NCI-H82 treated with DMSO at 0.1 percent for 48 hours (cell line): ENCODE measurements around the gene HLF.

Source experiments
- DNase-seq: peaks from one replicate; lab custom pipeline; 2025; ENCODE audit not compliant: unreplicated experiment; lab: John Stamatoyannopoulos, UW

Gene HLF

DNA sequence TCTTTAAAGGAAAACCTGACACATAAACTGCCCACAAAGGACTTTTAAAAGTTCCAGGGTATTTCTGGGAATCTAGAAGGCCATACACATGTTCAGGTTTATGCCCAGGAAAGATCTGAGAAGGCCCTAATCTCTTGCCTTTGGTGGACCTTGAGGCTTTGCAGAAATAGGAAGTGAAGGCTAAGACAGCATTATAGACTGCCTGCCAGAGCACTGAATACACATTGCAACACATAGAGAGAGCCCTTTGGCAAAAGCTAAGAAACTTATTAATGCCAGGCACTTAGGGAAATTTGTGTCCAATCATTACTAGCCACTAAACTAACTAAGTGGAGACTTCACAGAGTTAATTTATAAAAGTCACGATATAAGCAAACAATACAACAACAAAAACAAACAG is 86.5 kb downstream of the HLF start:
- DNase-seq, result no peak

DNA sequence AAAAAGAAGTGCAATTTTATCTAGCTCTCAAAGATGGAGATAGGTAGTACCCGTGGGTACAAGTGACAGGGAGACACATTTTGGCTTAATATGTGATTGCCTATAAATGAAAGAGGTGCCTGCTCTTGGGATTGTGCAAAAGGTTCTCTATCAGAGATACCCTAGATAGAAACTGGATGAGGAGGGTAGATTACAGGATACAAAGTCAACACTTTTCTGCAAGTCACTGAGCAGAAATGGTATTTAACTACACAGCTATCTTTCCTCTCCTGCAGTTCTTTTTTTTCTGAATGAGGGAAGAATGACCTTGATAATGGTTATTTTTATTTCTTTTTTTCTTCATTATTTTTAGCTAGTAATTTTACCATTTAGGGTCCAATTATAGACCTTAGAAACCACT is 89.2 kb downstream of the HLF start:
- no peak for DNase-seq

DNA sequence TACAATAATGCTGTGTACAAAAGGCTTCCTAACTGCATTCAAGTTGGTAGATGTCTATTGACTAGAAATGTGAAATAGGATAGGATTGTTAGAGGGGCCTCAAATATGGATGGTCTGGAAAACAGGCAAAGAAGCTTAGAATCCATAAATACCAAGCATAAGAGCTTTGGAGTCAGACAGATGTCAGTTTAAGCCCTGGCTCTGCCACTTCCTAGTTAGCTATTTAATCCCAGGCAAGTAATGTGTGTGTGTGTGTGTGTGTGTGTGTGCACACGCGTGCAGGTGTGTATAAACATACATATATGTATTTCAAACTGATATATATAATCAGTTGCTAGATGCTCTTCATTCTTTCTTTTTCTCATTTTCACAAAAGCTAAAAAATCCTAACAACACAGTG is 90.2 kb downstream of the HLF start:
- peak; percentile 88 for DNase-seq

DNA sequence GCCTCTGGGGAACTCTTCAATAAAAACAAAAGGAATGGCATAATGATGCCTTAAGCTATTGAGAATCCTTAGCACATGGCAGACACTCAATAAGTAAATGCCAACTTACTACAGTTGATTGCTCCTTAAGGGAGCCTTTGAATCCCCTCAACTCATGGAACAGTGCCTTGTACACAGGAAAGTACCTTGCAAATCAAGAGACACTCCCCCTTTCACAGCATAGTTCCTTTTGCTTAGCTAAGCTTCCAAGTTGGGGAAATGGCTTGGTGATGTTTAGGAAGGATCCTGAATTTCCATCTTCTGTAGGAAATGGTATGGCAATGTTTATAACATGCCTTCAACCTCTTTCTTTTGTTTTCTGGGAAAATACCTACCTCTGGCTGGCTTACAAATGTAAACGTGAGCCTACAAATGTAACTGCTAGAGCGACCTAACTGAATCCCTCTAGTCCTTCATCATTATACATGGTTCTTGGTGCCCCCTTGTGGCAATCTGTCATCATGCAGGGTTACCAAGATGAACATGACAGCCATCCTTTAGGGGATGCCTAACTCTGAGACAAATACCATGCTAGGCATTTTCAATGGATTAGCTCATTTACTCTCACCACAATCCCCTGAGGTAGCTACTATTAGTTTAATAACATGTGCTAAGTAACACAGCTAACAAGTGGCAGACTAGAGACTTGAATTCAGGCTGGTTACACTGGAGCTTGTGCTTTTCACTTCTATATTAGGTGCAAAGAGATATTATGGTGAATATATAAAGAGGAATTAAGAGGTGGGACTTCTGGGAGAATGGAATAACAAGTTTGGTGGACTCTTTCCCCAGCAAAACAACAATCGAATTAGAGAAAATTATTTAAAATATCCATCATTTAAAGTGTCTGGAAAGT is 91.9 kb downstream of the HLF start:
- peak; percentile 92 for DNase-seq

GRCh38 chr17:55360971-55361370 is 96.2 kb downstream of the HLF start:
- DNase-seq, result no peak

GRCh38 chr17:55363033-55363432 is 98.3 kb downstream of the HLF start:
- no peak for DNase-seq

DNA sequence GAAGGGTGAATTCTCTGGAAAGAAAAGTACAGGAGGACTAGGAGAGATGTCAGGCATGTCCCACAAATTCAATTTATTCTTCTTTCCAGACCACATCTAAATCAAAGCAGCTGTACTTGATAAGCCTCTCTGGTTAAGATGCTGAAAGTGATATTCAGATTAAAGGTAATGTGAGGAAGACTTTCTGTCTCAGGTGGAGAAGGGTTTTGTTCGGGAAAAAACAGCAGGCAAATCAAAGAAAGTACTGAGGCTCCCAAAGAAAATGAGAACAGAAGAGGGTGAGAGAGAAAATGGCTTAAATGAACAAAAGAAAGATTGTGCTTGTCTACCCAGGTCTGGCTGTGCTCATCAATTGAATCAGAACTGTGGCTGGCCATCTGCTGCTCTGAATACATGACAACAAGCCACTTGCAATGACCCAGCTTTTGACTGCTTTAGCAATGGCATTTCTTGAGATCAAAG is 101.3 kb downstream of the HLF start:
- DNase-seq, result peak; percentile 70

DNA sequence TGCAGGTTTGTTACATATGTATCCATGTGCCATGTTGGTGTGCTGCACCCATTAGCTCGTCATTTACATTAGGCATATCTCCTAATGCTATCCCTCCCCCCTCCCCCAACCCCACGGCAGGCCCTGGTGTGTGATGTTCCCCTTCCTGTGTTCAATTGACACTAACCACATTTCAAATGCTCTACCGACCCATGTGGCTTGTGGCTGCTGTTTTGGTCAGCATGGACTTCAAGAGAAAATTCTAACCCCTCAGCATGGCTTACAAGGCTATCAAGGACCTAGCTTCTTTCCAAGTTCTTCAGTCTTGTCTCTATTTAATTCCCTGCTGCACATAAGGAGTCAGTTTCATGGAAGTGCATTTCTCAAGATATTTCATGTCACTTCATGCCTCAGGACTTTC is 103.9 kb downstream of the HLF start:
- DNase-seq, result no peak
